Hepatocyte (in vitro differentiated cells): ENCODE measurements around the gene TUBA4B.

Source experiments
- CTCF ChIP-seq: fragments of 200-600 bp; sonication (generic); IDR thresholded peaks from 2 replicates; pipeline ENCODE4 v1.5.1; 2016; ENCODE audit warnings: antibody characterized with exemption, mild to moderate bottlenecking; ENCODE audit not compliant: poor library complexity
- EZH2 ChIP-seq: fragments of 200-600 bp; sonication (generic); IDR thresholded peaks from 2 replicates; pipeline ENCODE4 v1.6.1; 2016; ENCODE audit warnings: antibody characterized with exemption, mild to moderate bottlenecking, borderline replicate concordance
- EZH2phosphoT487 ChIP-seq: fragments of 200-600 bp; sonication (generic); IDR thresholded peaks from one replicate; pipeline ENCODE4 v1.6.1; 2018; ENCODE audit warnings: antibody characterized with exemption, mild to moderate bottlenecking, low read depth, moderate library complexity; ENCODE audit not compliant: unreplicated experiment, severe bottlenecking

GRCh38 chr2:219270055-219270372 lies 17.0 kb downstream of the TUBA4B start:
- TF ChIP-seq EZH2 = no peak
- TF ChIP-seq CTCF = no peak
- TF ChIP-seq EZH2phosphoT487 = no peak
